GM12872 (cell line): ENCODE data around the gene TMEM52.

Source experiments
- TF ChIP-seq, protein P1 (sequence below): IDR thresholded peaks from 3 replicates; pipeline ENCODE4 v1.5.1; 2011; ENCODE audit warnings: low read depth, mild to moderate bottlenecking, low read length, moderate library complexity; ENCODE audit not compliant: insufficient read depth

TMEM52 gene

DNA sequence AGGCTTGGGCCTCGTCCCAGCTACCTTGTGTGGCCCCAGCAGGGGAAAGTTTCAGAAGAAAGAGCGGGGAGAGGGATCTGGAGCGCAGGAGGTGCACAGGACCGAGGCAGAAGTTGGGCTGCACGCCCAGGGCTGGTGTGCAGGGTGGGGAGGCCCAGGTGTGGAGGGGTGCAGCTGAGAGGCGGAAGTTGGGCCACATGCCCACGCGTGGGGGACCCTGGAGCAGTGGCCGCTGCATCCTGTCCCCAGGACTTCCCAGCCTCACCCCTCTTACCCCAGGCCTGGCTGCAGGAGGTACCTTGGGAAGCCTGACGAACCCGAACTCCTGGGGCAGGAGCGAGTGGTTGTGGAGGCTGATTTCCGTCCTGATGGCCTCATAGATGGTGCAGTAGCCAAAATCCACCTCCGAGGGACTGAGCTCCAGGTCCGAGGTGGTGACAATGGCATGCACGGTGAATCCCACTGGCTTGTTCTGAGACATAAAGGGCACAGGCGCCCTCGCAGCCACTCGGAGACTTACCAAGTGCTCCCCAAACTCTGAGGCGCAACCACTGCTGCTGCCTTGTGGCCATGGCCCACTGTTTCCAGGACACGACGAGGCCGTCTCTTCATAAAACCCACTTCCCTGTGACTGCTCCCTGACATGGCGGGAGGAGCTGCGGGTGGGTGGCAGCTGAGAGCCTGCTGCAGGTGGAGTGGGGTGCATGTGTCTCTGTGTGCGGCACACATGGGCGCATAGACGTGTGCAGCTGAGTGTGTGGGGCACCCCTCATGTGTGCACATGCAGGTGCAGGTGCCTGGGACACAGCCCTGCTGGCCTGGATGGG lies 20.4 kb upstream of the TMEM52 start:
- TF ChIP-seq, protein P1, sequence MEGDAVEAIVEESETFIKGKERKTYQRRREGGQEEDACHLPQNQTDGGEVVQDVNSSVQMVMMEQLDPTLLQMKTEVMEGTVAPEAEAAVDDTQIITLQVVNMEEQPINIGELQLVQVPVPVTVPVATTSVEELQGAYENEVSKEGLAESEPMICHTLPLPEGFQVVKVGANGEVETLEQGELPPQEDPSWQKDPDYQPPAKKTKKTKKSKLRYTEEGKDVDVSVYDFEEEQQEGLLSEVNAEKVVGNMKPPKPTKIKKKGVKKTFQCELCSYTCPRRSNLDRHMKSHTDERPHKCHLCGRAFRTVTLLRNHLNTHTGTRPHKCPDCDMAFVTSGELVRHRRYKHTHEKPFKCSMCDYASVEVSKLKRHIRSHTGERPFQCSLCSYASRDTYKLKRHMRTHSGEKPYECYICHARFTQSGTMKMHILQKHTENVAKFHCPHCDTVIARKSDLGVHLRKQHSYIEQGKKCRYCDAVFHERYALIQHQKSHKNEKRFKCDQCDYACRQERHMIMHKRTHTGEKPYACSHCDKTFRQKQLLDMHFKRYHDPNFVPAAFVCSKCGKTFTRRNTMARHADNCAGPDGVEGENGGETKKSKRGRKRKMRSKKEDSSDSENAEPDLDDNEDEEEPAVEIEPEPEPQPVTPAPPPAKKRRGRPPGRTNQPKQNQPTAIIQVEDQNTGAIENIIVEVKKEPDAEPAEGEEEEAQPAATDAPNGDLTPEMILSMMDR: no peak

GRCh38 chr1:1938613-1939295 lies 19.7 kb upstream of the TMEM52 start:
- TF ChIP-seq, protein P1: no peak

- TF ChIP-seq, protein P1: no peak
Observed at GRCh38 chr1:1938276-1938573, 19.1 kb upstream of the TMEM52 start.

GRCh38 chr1:1937549-1938275 lies 18.6 kb upstream of the TMEM52 start:
- TF ChIP-seq, protein P1: no peak

DNA sequence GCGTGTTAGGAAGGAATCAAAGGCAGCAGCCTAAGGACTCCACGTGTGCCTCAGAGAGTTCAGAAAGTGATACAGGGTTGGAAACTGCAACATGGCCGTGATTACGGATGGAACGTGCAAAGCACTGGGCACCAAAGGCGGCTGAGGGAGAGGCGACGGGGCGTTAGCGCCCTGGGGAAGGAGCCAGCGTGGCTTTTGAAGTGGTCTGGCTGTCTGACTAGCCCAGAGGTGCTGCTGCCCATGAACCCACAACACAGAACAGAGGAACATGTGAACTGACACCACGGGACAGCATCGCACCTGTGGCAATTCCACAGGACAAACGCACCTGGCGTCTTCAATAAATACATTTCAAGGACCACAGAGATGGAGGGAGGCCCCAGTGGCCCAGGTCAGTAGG lies 18.0 kb upstream of the TMEM52 start:
- TF ChIP-seq, protein P1: no peak

GRCh38 chr1:1929639-1930545 lies 10.8 kb upstream of the TMEM52 start:
- TF ChIP-seq, protein P1: no peak
